Left ventricle myocardium inferior (tissue), 1 donor: ENCODE results near the gene NEU3. TPM values are rescaled to one million over a fixed set of nuclear protein-coding genes. Genes with fewer than 3 reads are reported as not detected.

ENCODE experiments used
- DNase-seq: peaks from one replicate; pipeline ENCODE4 v3.0.0-alpha.2; 2020
- H3K27ac ChIP-seq: fragments of 200-600 bp; replicated peaks from 2 replicates; pipeline ENCODE4 v1.8.0; 2021
- H3K27me3 ChIP-seq: fragments of 200-600 bp; 2 replicates; pipeline ENCODE4 v1.8.0; 2021; ENCODE audit warnings: low read depth
- H3K36me3 ChIP-seq: fragments of 200-600 bp; 2 replicates; pipeline ENCODE4 v1.8.0; 2021
- H3K4me1 ChIP-seq: fragments of 200-600 bp; 2 replicates; pipeline ENCODE4 v1.8.0; 2021
- H3K4me3 ChIP-seq: fragments of 200-600 bp; 2 replicates; pipeline ENCODE4 v1.8.0; 2021; ENCODE audit warnings: mild to moderate bottlenecking, moderate library complexity
- H3K9me3 ChIP-seq: fragments of 200-600 bp; replicated peaks from 2 replicates; pipeline ENCODE4 v1.8.0; 2021
- intact Hi-C: fragments of 100-400 bp; cut with micrococcal nuclease; formaldehyde crosslinking; loops from one replicate; pipeline ENCODE4 v1.11.0; 2022
- total RNA-seq: library from RNA; stranded (reverse); fragmentation: NEBNext Ultra II Directional; extraction: Animal tissue kit (Norgen Biotek cat#: 25700); gene quantifications from one replicate; pipeline ENCODE4 v1.2.1, GENCODE V29; 2021
- TF ChIP-seq, protein P1 (sequence below): fragments of 200-600 bp; IDR thresholded peaks from 2 replicates; pipeline ENCODE4 v1.8.0; 2021; ENCODE audit warnings: antibody characterized with exemption, mild to moderate bottlenecking, borderline replicate concordance
- donor health status: DM: no; HTN: yes; CAD: no; lungs with severe emphysema.

NEU3 gene
- total RNA-seq, 1 donor from 2014 or later = 9.9 TPM

DNA sequence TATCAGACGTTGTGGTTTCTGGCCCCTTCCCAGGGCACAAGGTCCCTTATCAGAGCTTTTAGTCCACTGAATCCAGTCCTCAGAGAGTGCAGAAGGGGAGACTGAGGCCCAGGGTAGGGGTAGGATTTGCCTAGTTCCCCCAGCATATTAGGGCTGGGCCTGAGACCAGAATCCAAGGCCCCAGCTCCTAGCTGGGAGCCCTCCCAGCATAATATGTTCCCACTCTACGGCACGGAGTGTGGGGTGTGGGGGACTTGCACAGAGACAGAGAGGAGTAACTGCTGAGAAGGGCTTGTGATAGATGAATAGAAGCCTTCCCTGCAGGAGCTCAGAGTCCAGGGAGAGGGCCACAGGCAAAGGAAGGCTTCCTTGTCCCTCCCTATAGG is 43.8 kb downstream of the NEU3 start:
- TF ChIP-seq, protein P1, sequence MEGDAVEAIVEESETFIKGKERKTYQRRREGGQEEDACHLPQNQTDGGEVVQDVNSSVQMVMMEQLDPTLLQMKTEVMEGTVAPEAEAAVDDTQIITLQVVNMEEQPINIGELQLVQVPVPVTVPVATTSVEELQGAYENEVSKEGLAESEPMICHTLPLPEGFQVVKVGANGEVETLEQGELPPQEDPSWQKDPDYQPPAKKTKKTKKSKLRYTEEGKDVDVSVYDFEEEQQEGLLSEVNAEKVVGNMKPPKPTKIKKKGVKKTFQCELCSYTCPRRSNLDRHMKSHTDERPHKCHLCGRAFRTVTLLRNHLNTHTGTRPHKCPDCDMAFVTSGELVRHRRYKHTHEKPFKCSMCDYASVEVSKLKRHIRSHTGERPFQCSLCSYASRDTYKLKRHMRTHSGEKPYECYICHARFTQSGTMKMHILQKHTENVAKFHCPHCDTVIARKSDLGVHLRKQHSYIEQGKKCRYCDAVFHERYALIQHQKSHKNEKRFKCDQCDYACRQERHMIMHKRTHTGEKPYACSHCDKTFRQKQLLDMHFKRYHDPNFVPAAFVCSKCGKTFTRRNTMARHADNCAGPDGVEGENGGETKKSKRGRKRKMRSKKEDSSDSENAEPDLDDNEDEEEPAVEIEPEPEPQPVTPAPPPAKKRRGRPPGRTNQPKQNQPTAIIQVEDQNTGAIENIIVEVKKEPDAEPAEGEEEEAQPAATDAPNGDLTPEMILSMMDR = no peak
- Histone ChIP-seq H3K4me3 (no peak overlapping the region), H3K4me1 (no peaks in the 10 kb centered on the region), H3K36me3 (no peaks in the 10 kb centered on the region), H3K27ac (no peak overlapping the region), H3K27me3 (no peaks in the 10 kb centered on the region), H3K9me3 (no peaks in the 10 kb centered on the region)
- intact Hi-C loops = loop anchor here (5.0 kb wide), 1 partner anchor 100 kb away; no protein-coding TSS in a partner anchor
- DNase-seq = no peak

DNA sequence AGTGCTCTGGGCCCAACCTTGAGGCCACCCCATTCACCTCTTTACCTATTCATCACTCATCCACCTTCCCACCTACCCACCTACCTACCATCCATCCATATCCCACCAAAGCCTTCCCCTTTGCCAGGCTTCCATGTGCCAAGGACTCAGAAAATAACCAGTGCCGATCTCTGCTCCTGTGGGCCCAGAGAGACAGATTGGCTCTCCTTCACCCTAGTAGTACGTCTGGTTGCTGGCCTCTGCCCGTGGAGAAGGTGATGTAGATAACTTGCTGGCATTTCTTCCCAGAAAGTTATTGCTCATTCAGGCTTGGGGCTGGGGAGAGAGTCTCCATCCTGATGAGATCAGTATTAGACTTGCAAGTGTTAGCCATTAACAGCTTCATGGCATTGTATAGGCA is 45.2 kb downstream of the NEU3 start:
- no peaks in the 10 kb centered on the region for H3K9me3 ChIP-seq
- DNase-seq = no peak
- no peak overlapping the region for H3K27ac ChIP-seq
- no peak overlapping the region for H3K4me3 ChIP-seq
- no peaks in the 10 kb centered on the region for H3K27me3 ChIP-seq
- no peaks in the 10 kb centered on the region for H3K4me1 ChIP-seq
- intact Hi-C loops = loop anchor here (5.0 kb wide), 1 partner anchor 102 kb away; no protein-coding TSS in a partner anchor
- TF ChIP-seq, protein P1 = no peak
- no peaks in the 10 kb centered on the region for H3K36me3 ChIP-seq

DNA sequence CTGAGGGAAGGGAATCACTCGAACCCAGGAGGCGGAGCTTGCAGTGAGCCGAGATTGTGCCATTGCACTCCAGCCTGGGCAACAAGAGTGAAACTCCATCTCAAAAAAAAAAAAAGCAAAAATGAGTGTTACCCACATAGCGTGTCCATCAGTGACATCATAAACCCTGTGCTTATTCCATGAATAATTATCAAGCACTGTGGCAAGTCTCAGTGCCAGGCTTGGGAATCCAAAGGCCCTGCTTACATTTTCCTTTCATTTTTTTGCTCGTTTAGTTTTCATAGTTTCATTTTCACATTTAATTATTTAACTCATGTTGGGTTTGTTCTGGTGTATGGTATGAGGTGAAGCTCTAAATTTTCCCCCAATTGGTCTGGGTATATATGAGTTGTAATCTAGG is 46.5 kb downstream of the NEU3 start:
- DNase-seq = no peak
- Histone ChIP-seq H3K9me3 (no peaks in the 10 kb centered on the region), H3K36me3 (no peaks in the 10 kb centered on the region), H3K27me3 (no peaks in the 10 kb centered on the region), H3K4me1 (no peaks in the 10 kb centered on the region), H3K4me3 (no peak overlapping the region), H3K27ac (no peak overlapping the region)
- intact Hi-C loops = no loop called here
- TF ChIP-seq, protein P1 = no peak

DNA sequence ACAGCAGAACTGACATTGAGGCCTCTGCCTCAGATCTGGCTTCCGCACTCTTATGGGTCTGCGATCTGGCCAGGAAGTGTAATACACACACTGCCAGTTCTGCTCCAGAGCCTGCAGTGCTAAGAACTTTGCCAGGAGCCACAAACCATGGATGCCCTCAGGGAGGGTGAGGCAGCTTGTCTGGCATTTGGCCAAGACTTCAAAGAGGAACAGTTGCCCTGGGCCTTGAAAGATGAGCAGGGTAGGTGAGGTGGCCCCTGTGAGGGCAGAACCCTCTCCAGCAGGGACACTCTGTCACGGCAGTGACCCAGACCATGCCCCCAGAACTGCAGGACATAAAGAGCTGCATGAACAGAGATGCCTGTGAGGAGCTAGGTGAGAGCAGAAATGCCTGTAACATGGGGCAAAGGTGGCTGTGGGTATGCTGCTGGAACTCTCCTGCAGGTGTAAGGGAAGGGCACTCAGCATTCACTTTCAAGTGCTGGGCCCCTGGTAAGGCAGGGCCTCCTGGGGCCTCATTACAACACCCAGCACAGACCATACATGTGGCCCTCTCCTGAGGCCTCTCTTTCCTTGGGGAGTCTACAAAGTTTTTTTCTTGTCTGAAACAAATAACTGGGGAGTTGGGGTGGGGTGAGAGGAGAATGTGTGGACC is 47.3 kb downstream of the NEU3 start:
- H3K9me3 ChIP-seq = no peaks in the 10 kb centered on the region
- H3K4me3 ChIP-seq = no peak overlapping the region
- H3K36me3 ChIP-seq = no peaks in the 10 kb centered on the region
- TF ChIP-seq, protein P1 = no peak
- no peak overlapping the region for H3K27ac ChIP-seq
- H3K27me3 ChIP-seq = peaks cover 2% of the 10 kb centered on the region
- intact Hi-C loops = no loop called here
- no peak for DNase-seq
- no peaks in the 10 kb centered on the region for H3K4me1 ChIP-seq

DNA sequence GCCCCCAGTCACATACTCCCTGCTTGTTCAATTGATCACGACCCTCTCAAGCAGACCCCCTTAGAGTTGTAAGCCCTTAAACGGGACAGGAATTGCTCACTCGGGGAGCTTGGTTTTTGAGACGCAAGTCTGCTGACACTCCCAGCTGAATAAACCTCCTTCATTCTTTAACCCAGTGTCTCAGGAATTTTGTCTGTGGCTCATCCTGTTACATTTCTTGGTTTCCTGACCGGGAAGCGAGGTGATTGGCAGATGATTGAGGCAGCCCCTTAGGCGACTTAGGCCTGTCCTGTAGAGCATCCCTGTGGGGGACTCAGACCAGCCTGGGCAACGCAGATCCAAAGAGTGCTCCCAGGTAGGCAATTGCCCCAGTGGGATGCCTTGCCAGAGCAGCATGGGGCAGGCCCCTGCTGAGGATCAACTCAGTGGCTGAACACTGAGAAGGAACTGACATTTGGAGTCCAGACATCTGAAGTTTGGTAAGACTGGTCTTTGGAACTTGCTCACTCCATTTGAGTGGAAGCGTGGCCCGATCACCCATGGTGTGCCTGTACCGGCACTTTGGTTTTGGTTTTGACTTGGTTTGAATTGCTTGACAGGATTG is 51.5 kb downstream of the NEU3 start:
- Histone ChIP-seq H3K4me3 (no peak overlapping the region), H3K27ac (no peak overlapping the region), H3K36me3 (no peaks in the 10 kb centered on the region), H3K27me3 (peaks cover 8% of the 10 kb centered on the region), H3K4me1 (no peaks in the 10 kb centered on the region), H3K9me3 (no peaks in the 10 kb centered on the region)
- TF ChIP-seq, protein P1 = no peak
- intact Hi-C loops = no loop called here
- DNase-seq = no peak
